GM23338 (cell line): ENCODE measurements around the gene VLDLR. TPM values are rescaled to one million over a fixed set of nuclear protein-coding genes. Genes with fewer than 3 reads are reported as not detected.

Experiments
- ATAC-seq: fragments of 200-7000 bp; cut with Tn5 transposase; 3 replicates; pipeline ENCODE4 v1.9.1; 2020
- DNase-seq: peaks from one replicate; pipeline ENCODE4 v3.0.0-alpha.2; 2015; ENCODE audit warnings: low spot score
- H2AFZ ChIP-seq: fragments of 200-600 bp; sonication (generic); 2 replicates; pipeline ENCODE4 v1.8.0; 2016; ENCODE audit warnings: antibody characterized with exemption, mild to moderate bottlenecking, moderate library complexity
- H3F3A ChIP-seq: fragments of 200-600 bp; sonication (generic); replicated peaks from 2 replicates; pipeline ENCODE4 v1.8.0; 2017; ENCODE audit warnings: antibody characterized with exemption, mixed run types, low read depth
- H3K27ac ChIP-seq: fragments of 200-600 bp; sonication (generic); 2 replicates; pipeline ENCODE4 v1.6.1; 2016; ENCODE audit warnings: low read depth
- H3K27me3 ChIP-seq: fragments of 200-600 bp; sonication (generic); 2 replicates; pipeline ENCODE4 v1.8.0; 2016; ENCODE audit warnings: mild to moderate bottlenecking, mixed run types, moderate library complexity; ENCODE audit not compliant: insufficient read depth
- H3K36me3 ChIP-seq: fragments of 200-600 bp; sonication (generic); 2 replicates; pipeline ENCODE4 v1.8.0; 2016; ENCODE audit warnings: mild to moderate bottlenecking; ENCODE audit not compliant: insufficient read depth
- H3K4me1 ChIP-seq: fragments of 200-600 bp; sonication (generic); 2 replicates; pipeline ENCODE4 v1.8.0; 2016; ENCODE audit warnings: mild to moderate bottlenecking, moderate library complexity; ENCODE audit not compliant: insufficient read depth
- H3K4me2 ChIP-seq: fragments of 200-600 bp; sonication (generic); 2 replicates; pipeline ENCODE4 v1.7.1; 2017; ENCODE audit warnings: mixed run types
- H3K4me3 ChIP-seq: fragments of 200-600 bp; sonication (generic); 2 replicates; pipeline ENCODE4 v1.6.1; 2016; ENCODE audit warnings: mixed run types
- H3K79me2 ChIP-seq: fragments of 200-600 bp; sonication (generic); replicated peaks from 2 replicates; pipeline ENCODE4 v1.8.0; 2017; ENCODE audit warnings: mild to moderate bottlenecking; ENCODE audit not compliant: insufficient read depth
- H3K9me2 ChIP-seq: fragments of 200-600 bp; sonication (generic); 2 replicates; pipeline ENCODE4 v1.8.0; 2017; ENCODE audit not compliant: insufficient read depth
- H4K20me1 ChIP-seq: fragments of 200-600 bp; sonication (generic); replicated peaks from 2 replicates; pipeline ENCODE4 v1.8.0; 2017; ENCODE audit warnings: mild to moderate bottlenecking; ENCODE audit not compliant: insufficient read depth
- H3K27ac Mint-ChIP-seq: 2 replicates; pipeline ENCODE4 v1.8.0; 2020; ENCODE audit warnings: inconsistent platforms, mild to moderate bottlenecking, moderate library complexity, mixed read lengths
- H3K27me3 Mint-ChIP-seq: 3 replicates; pipeline ENCODE4 v1.8.0; 2022; ENCODE audit warnings: low read depth, mild to moderate bottlenecking, moderate library complexity, mixed read lengths, inconsistent platforms; ENCODE audit not compliant: insufficient read depth, poor library complexity
- H3K36me3 Mint-ChIP-seq: 3 replicates; pipeline ENCODE4 v1.8.0; 2021; ENCODE audit warnings: low read depth, mild to moderate bottlenecking, inconsistent platforms, moderate library complexity, mixed read lengths
- H3K4me1 Mint-ChIP-seq: 3 replicates; pipeline ENCODE4 v1.8.0; 2020; ENCODE audit warnings: mild to moderate bottlenecking, inconsistent platforms, mixed read lengths
- H3K4me3 Mint-ChIP-seq: 3 replicates; pipeline ENCODE4 v1.8.0; 2021; ENCODE audit warnings: moderate library complexity, mild to moderate bottlenecking, inconsistent platforms, mixed read lengths
- H3K9me3 Mint-ChIP-seq: 3 replicates; pipeline ENCODE4 v1.8.0; 2020; ENCODE audit warnings: moderate library complexity, mild to moderate bottlenecking, inconsistent platforms, mixed read lengths
- CREB1 ChIP-seq: fragments of 250-450 bp; sonication (Bioruptor Pico); IDR thresholded peaks from 2 replicates; pipeline ENCODE4 v1.5.0; 2020; ENCODE audit warnings: low read depth, mild to moderate bottlenecking, moderate library complexity
- CTCF ChIP-seq, 2 experiments: fragments of 200-600 bp in 1 of 2; sonication (generic) in 1 of 2; conservative IDR thresholded peaks; 2 replicates each; pipeline versions ENCODE4 v1.5.1 to v1.6.1; 2016 to 2017; ENCODE audit warnings: antibody characterized with exemption in 2 of 2, low read depth in 2 of 2, mild to moderate bottlenecking in 2 of 2, moderate library complexity in 1 of 2
- EZH2 ChIP-seq: fragments of 200-600 bp; sonication (generic); IDR thresholded peaks from one replicate; pipeline ENCODE4 v1.8.0; 2017; ENCODE audit warnings: antibody characterized with exemption, mild to moderate bottlenecking, low read depth; ENCODE audit not compliant: unreplicated experiment
- EZH2phosphoT487 ChIP-seq: fragments of 200-600 bp; sonication (generic); IDR thresholded peaks from one replicate; pipeline ENCODE4 v1.8.1; 2018; ENCODE audit warnings: antibody characterized with exemption; ENCODE audit not compliant: unreplicated experiment
- JUNB ChIP-seq: IDR thresholded peaks from one replicate; pipeline ENCODE4 v1.6.1; 2016; ENCODE audit warnings: antibody characterized with exemption; ENCODE audit not compliant: unreplicated experiment
- NANOG ChIP-seq: IDR thresholded peaks from 2 replicates; pipeline ENCODE4 v1.6.1; 2016; ENCODE audit warnings: antibody characterized with exemption, borderline replicate concordance
- POLR2AphosphoS5 ChIP-seq: IDR thresholded peaks from 2 replicates; pipeline ENCODE4 v1.6.1; 2016; ENCODE audit warnings: antibody characterized with exemption, low read depth
- REST ChIP-seq: IDR thresholded peaks from one replicate; pipeline ENCODE4 v1.6.1; 2018; ENCODE audit warnings: antibody characterized with exemption; ENCODE audit not compliant: unreplicated experiment
- STAT1 ChIP-seq: IDR thresholded peaks from one replicate; pipeline ENCODE4 v1.6.1; 2016; ENCODE audit warnings: antibody characterized with exemption; ENCODE audit not compliant: unreplicated experiment
- ZNF114 ChIP-seq: fragments of 250-450 bp; sonication (Bioruptor Pico); IDR thresholded peaks from 2 replicates; pipeline ENCODE4 v1.5.0; 2020; ENCODE audit warnings: mild to moderate bottlenecking, moderate library complexity
- ZNF331 ChIP-seq: fragments of 250-450 bp; sonication (Bioruptor Pico); IDR thresholded peaks from 2 replicates; pipeline ENCODE4 v1.5.0; 2020; ENCODE audit warnings: low read depth, mild to moderate bottlenecking, moderate library complexity
- polyA plus RNA-seq: library from polyadenylated mRNA; unstranded; fragments of >200 nt; fragmentation: Nextera tagmentation; extraction: Ambion mirVana; gene quantifications from 2 replicates; pipeline ENCODE4 v1.2.1, GENCODE V29; 2016
- total RNA-seq: library from RNA; depleted of rRNA; stranded (reverse); fragments of >200 nt; shearing (Covaris generic); gene quantifications from 2 replicates; pipeline ENCODE4 v1.2.3, GENCODE V29; 2014
- TF ChIP-seq, protein P1 (sequence below): fragments of 250-450 bp; sonication (Bioruptor Pico); IDR thresholded peaks from 2 replicates; pipeline ENCODE4 v1.5.0; 2020; ENCODE audit warnings: mild to moderate bottlenecking, moderate library complexity
- TF ChIP-seq, protein P2 (sequence below): IDR thresholded peaks from 2 replicates; pipeline ENCODE4 v1.6.1; 2016; ENCODE audit warnings: antibody characterized with exemption

Gene VLDLR
- total and polyA plus RNA-seq, 2 experiments from 2014 or later, result 14.9 to 49.8 TPM

DNA sequence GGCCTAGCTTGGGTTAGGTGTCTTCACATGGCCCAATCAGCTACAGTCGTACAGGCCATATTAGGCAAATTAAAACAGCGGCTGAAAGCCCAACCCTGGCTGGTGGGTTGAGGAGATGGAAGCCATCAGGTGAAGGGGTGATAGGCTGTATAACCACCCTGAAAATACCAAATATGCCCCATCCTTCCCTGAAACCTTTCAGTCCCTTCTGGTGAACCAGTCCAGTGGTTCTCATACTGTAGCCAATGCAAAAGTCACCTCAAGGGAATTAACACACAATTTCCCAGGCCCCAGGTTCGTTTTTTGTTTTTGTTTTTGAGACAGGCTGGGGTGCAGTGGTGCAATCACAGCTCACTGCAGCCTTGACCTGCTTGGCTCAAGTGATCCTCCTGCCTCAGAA lies 75.9 kb downstream of the VLDLR start:
- H3K27me3 ChIP-seq, result no peaks in the 10 kb centered on the region
- no peak overlapping the region for H3K4me2 ChIP-seq
- H3K4me1 ChIP-seq, result peaks cover 18% of the 10 kb centered on the region
- Mint-ChIP-seq H3K4me3 (no peak overlapping the region), H3K9me3 (no peaks in the 10 kb centered on the region), H3K27me3 (no peaks in the 10 kb centered on the region), H3K27ac (no peak overlapping the region; the same call in 1 of the 2 replicates), H3K4me1 (peaks cover 29% of the 10 kb centered on the region), H3K36me3 (no peaks in the 10 kb centered on the region)
- H3F3A ChIP-seq, result no peaks in the 10 kb centered on the region
- no peaks in the 10 kb centered on the region for H4K20me1 ChIP-seq
- DNase-seq (no peak), ATAC-seq (no peak)
- no peak overlapping the region for H2AFZ ChIP-seq
- H3K9me2 ChIP-seq, result no peaks in the 10 kb centered on the region; the same call in 1 of the 2 replicates
- TF ChIP-seq ZNF114 (CRISPR knock-in tag), result no peak
- TF ChIP-seq CTCF (conservative IDR thresholded peaks at IDR 0.05; ENCODE audit: low read depth in 2 of 2), result no peak
- no peak for TF ChIP-seq ZNF331
- no peak for TF ChIP-seq REST
- TF ChIP-seq, protein P1, sequence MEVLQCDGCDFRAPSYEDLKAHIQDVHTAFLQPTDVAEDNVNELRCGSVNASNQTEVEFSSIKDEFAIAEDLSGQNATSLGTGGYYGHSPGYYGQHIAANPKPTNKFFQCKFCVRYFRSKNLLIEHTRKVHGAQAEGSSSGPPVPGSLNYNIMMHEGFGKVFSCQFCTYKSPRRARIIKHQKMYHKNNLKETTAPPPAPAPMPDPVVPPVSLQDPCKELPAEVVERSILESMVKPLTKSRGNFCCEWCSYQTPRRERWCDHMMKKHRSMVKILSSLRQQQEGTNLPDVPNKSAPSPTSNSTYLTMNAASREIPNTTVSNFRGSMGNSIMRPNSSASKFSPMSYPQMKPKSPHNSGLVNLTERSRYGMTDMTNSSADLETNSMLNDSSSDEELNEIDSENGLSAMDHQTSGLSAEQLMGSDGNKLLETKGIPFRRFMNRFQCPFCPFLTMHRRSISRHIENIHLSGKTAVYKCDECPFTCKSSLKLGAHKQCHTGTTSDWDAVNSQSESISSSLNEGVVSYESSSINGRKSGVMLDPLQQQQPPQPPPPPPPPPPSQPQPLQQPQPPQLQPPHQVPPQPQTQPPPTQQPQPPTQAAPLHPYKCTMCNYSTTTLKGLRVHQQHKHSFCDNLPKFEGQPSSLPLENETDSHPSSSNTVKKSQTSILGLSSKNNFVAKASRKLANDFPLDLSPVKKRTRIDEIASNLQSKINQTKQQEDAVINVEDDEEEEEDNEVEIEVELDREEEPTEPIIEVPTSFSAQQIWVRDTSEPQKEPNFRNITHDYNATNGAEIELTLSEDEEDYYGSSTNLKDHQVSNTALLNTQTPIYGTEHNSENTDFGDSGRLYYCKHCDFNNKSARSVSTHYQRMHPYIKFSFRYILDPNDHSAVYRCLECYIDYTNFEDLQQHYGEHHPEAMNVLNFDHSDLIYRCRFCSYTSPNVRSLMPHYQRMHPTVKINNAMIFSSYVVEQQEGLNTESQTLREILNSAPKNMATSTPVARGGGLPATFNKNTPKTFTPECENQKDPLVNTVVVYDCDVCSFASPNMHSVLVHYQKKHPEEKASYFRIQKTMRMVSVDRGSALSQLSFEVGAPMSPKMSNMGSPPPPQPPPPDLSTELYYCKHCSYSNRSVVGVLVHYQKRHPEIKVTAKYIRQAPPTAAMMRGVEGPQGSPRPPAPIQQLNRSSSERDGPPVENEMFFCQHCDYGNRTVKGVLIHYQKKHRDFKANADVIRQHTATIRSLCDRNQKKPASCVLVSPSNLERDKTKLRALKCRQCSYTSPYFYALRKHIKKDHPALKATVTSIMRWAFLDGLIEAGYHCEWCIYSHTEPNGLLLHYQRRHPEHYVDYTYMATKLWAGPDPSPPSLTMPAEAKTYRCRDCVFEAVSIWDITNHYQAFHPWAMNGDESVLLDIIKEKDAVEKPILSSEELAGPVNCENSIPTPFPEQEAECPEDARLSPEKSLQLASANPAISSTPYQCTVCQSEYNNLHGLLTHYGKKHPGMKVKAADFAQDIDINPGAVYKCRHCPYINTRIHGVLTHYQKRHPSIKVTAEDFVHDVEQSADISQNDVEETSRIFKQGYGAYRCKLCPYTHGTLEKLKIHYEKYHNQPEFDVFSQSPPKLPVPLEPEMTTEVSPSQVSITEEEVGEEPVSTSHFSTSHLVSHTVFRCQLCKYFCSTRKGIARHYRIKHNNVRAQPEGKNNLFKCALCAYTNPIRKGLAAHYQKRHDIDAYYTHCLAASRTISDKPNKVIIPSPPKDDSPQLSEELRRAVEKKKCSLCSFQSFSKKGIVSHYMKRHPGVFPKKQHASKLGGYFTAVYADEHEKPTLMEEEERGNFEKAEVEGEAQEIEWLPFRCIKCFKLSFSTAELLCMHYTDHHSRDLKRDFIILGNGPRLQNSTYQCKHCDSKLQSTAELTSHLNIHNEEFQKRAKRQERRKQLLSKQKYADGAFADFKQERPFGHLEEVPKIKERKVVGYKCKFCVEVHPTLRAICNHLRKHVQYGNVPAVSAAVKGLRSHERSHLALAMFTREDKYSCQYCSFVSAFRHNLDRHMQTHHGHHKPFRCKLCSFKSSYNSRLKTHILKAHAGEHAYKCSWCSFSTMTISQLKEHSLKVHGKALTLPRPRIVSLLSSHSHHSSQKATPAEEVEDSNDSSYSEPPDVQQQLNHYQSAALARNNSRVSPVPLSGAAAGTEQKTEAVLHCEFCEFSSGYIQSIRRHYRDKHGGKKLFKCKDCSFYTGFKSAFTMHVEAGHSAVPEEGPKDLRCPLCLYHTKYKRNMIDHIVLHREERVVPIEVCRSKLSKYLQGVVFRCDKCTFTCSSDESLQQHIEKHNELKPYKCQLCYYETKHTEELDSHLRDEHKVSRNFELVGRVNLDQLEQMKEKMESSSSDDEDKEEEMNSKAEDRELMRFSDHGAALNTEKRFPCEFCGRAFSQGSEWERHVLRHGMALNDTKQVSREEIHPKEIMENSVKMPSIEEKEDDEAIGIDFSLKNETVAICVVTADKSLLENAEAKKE, result no peak
- no peak for TF ChIP-seq JUNB
- TF ChIP-seq EZH2, result no peak
- no peak for TF ChIP-seq CREB1 (CRISPR knock-in tag)
- TF ChIP-seq, protein P2, sequence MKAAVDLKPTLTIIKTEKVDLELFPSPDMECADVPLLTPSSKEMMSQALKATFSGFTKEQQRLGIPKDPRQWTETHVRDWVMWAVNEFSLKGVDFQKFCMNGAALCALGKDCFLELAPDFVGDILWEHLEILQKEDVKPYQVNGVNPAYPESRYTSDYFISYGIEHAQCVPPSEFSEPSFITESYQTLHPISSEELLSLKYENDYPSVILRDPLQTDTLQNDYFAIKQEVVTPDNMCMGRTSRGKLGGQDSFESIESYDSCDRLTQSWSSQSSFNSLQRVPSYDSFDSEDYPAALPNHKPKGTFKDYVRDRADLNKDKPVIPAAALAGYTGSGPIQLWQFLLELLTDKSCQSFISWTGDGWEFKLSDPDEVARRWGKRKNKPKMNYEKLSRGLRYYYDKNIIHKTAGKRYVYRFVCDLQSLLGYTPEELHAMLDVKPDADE, result no peak
- no peak for TF ChIP-seq STAT1
- TF ChIP-seq EZH2phosphoT487, result no peak
- TF ChIP-seq NANOG, result no peak
- TF ChIP-seq POLR2AphosphoS5, result no peak
- no peaks in the 10 kb centered on the region for H3K36me3 ChIP-seq
- H3K4me3 ChIP-seq, result no peak overlapping the region
- H3K27ac ChIP-seq, result no peak overlapping the region
- no peaks in the 10 kb centered on the region for H3K79me2 ChIP-seq
